ENCODE measurements around the gene NRXN2. TPM values are rescaled to one million over a fixed set of nuclear protein-coding genes. Genes with fewer than 3 reads are reported as not detected.

NRXN2 gene
- total RNA-seq, 1 experiment from 2014 or later = not detected

- CTCF ChIA-PET = no interaction called here
- TF ChIP-seq CTCF (IDR thresholded peaks at IDR 0.05; ENCODE audit: unreplicated experiment) = no peak
- no TSS peak for BruUV-seq (replicated peaks)
- no peaks in the 10 kb centered on the region for H3K36me3 Mint-ChIP-seq (ENCODE audit: insufficient read depth, unreplicated experiment)
- H3K4me3 Mint-ChIP-seq (ENCODE audit: low read depth, unreplicated experiment) = no peak overlapping the region
- H3K27me3 Mint-ChIP-seq (ENCODE audit: unreplicated experiment) = peaks cover 100% of the 10 kb centered on the region
- DNase-seq = no peak
- H3K27ac Mint-ChIP-seq (ENCODE audit: unreplicated experiment) = no peak overlapping the region
- no peaks in the 10 kb centered on the region for H3K4me1 Mint-ChIP-seq (ENCODE audit: low read depth, unreplicated experiment)
- H3K9me3 Mint-ChIP-seq (ENCODE audit: low read depth, unreplicated experiment) = no peaks in the 10 kb centered on the region
- intact Hi-C loops (cut with micrococcal nuclease; ENCODE audit: unreplicated experiment) = no loop called here
Measured at GRCh38 chr11:64696045-64696444, 27.0 kb downstream of the NRXN2 start.

GRCh38 chr11:64695548-64695947 lies 27.4 kb downstream of the NRXN2 start:
- TF ChIP-seq CTCF (IDR thresholded peaks at IDR 0.05; ENCODE audit: unreplicated experiment) = no peak
- Mint-ChIP-seq H3K4me1 (ENCODE audit: low read depth, unreplicated experiment) (no peaks in the 10 kb centered on the region), H3K36me3 (ENCODE audit: insufficient read depth, unreplicated experiment) (no peaks in the 10 kb centered on the region), H3K27ac (ENCODE audit: unreplicated experiment) (no peak overlapping the region), H3K27me3 (ENCODE audit: unreplicated experiment) (peaks cover 100% of the 10 kb centered on the region), H3K4me3 (ENCODE audit: low read depth, unreplicated experiment) (no peak overlapping the region), H3K9me3 (ENCODE audit: low read depth, unreplicated experiment) (no peaks in the 10 kb centered on the region)
- no TSS peak for BruUV-seq (replicated peaks)
- DNase-seq = no peak
- CTCF ChIA-PET = no interaction called here
- intact Hi-C loops (cut with micrococcal nuclease; ENCODE audit: unreplicated experiment) = no loop called here

GRCh38 chr11:64694821-64695365 lies 28.1 kb downstream of the NRXN2 start:
- TF ChIP-seq CTCF (IDR thresholded peaks at IDR 0.05; ENCODE audit: unreplicated experiment) = no peak
- Mint-ChIP-seq H3K27ac (ENCODE audit: unreplicated experiment) (no peak overlapping the region), H3K9me3 (ENCODE audit: low read depth, unreplicated experiment) (no peaks in the 10 kb centered on the region), H3K27me3 (ENCODE audit: unreplicated experiment) (peaks cover 100% of the 10 kb centered on the region), H3K4me1 (ENCODE audit: low read depth, unreplicated experiment) (no peaks in the 10 kb centered on the region), H3K36me3 (ENCODE audit: insufficient read depth, unreplicated experiment) (no peaks in the 10 kb centered on the region), H3K4me3 (ENCODE audit: low read depth, unreplicated experiment) (no peak overlapping the region)
- DNase-seq = no peak
- no TSS peak for BruUV-seq (replicated peaks)
- intact Hi-C loops (cut with micrococcal nuclease; ENCODE audit: unreplicated experiment) = no loop called here
- CTCF ChIA-PET = interaction anchor here (1.4 kb wide), 1 partner anchor 10 kb away, joined by 10 read pairs; no protein-coding TSS in a partner anchor

GRCh38 chr11:64694026-64694755 lies 28.8 kb downstream of the NRXN2 start:
- Mint-ChIP-seq H3K9me3 (ENCODE audit: low read depth, unreplicated experiment) (no peaks in the 10 kb centered on the region), H3K4me1 (ENCODE audit: low read depth, unreplicated experiment) (no peaks in the 10 kb centered on the region), H3K36me3 (ENCODE audit: insufficient read depth, unreplicated experiment) (no peaks in the 10 kb centered on the region), H3K27me3 (ENCODE audit: unreplicated experiment) (peaks cover 100% of the 10 kb centered on the region), H3K27ac (ENCODE audit: unreplicated experiment) (no peak overlapping the region), H3K4me3 (ENCODE audit: low read depth, unreplicated experiment) (no peak overlapping the region)
- no peak for DNase-seq
- CTCF ChIA-PET = interaction anchor here (1.3 to 1.4 kb wide), 2 partner anchors 11 to 245 kb away, joined by 4 to 10 read pairs; no protein-coding TSS in a partner anchor
- TF ChIP-seq CTCF (IDR thresholded peaks at IDR 0.05; ENCODE audit: unreplicated experiment) = no peak
- no TSS peak for BruUV-seq (replicated peaks)
- intact Hi-C loops (cut with micrococcal nuclease; ENCODE audit: unreplicated experiment) = no loop called here

Data from Calu3 (cell line).